Measurements from ENCODE around the gene STAB2.

Gene STAB2

DNA sequence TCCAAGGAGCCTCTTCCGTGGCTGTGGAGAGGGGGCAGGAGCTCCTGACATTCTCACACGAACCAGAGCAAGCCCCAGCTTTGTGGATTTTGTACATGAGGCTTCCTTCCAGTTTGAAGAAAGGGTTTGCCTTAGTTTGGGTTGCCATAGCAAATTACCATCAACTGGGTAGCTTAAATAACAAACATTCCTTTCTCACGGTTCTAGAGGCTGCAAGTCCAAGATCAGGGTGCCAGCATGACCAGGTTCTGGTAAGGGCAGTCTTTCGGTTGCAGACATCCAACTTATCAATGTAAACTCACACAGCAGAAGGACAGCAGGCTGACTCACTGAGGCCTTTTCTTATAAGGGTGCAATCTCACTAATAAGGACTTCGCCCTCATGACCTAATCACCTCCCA, 25.9 kb upstream of the STAB2 start:
- DNase-seq (ENCODE audit: low read depth) = peak; percentile 68
- no peak overlapping the region for H3K4me3 ChIP-seq (ENCODE audit: low read length)
- TF ChIP-seq, protein P1, sequence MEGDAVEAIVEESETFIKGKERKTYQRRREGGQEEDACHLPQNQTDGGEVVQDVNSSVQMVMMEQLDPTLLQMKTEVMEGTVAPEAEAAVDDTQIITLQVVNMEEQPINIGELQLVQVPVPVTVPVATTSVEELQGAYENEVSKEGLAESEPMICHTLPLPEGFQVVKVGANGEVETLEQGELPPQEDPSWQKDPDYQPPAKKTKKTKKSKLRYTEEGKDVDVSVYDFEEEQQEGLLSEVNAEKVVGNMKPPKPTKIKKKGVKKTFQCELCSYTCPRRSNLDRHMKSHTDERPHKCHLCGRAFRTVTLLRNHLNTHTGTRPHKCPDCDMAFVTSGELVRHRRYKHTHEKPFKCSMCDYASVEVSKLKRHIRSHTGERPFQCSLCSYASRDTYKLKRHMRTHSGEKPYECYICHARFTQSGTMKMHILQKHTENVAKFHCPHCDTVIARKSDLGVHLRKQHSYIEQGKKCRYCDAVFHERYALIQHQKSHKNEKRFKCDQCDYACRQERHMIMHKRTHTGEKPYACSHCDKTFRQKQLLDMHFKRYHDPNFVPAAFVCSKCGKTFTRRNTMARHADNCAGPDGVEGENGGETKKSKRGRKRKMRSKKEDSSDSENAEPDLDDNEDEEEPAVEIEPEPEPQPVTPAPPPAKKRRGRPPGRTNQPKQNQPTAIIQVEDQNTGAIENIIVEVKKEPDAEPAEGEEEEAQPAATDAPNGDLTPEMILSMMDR (conservative IDR thresholded peaks at IDR 0.05; ENCODE audit: low read length) = no peak

DNA sequence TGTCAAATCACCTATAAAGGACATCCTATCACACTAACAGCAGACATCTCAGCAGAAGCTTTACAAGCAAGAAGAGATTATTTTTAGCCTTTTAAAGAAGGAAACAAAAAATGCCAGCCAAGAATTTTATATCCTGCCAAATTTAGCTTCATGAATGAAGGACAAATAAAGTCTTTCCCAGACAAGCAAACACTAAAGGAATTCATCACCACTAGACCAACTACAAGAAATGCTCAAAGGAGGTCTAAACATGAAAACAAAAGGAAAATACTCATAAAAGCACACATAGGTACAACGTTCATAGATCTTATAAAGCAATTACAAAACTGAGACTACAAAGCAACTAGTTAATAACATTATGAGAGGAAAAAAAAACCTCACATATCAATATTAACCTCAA, 20.7 kb upstream of the STAB2 start:
- TF ChIP-seq, protein P1 (conservative IDR thresholded peaks at IDR 0.05; ENCODE audit: low read length) = no peak
- no peak overlapping the region for H3K4me3 ChIP-seq (ENCODE audit: low read length)
- no peak for DNase-seq (ENCODE audit: low read depth)

DNA sequence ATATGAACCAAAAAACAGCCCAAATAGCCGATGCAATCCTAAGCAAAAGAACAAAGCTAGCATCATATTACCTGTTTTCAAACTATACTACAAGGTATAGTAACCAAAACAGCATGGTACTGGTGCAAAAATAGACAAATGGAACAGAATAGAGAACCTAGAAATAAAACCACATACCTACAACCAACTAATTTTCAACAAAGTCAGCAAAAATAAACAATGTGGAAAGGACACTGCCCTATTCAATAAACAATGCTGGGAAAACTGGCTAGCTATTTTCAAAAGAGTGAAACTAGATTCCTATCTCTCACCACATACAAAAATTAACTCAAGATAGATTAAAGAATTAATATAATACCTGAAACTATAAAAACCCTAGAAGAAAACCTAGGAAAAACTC, 17.8 kb upstream of the STAB2 start:
- TF ChIP-seq, protein P1 (conservative IDR thresholded peaks at IDR 0.05; ENCODE audit: low read length) = no peak
- H3K4me3 ChIP-seq (ENCODE audit: low read length) = no peak overlapping the region
- no peak for DNase-seq (ENCODE audit: low read depth)

DNA sequence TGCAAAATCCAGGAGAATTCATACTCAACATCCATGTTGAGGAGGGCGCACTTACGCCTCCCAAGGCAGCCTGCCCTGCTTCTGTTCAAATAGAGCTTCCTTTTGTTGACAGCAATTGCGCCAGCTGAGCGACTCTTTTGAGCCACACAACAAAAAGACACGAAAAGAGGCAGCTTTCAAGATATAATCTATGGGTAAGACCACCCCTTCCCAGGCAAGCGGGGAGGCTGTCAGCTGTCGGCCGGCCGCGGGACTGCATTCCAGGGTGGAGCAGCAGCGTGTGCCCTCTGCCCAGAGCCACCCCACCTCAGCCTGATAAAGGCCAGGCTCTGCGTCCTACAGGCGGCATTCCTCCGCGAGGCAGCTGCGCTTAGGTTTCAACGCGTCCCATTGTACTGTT, 15.8 kb upstream of the STAB2 start:
- no peak for DNase-seq (ENCODE audit: low read depth)
- TF ChIP-seq, protein P1 (conservative IDR thresholded peaks at IDR 0.05; ENCODE audit: low read length) = no peak
- H3K4me3 ChIP-seq (ENCODE audit: low read length) = no peak overlapping the region

DNA sequence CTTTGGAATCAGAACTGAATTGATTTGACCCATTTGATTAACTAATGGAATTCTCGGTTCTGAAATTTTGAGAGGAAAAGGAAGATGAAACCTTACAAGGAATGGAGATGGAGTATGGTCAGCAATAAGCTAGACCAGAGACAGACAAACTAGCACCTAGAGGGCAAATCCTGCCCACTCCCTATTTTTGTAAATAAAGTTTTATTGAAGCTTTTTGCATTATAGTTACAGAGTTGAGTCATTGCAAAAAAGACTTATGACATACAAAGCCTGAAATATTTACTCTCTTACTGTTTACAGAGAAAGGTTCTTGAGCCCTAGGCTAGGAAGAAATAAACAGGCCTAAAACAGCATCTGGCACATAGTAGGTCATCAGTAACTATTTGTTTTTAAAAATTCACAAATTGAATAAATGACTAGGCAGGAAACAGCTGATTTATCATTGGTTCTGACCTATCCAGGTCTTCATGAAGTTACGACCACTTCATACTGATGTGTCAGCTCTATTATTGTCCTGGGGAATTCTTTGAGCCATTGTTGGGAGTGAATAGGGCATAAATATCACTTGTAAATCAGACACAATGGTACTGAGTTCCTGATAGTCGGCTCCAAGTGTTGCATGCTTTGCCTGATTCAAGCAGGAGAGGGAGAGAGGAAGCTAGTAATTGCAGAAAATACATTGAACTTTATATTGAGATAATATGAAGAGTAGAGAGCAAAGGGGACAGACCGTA, 14.6 kb upstream of the STAB2 start:
- TF ChIP-seq, protein P1 (conservative IDR thresholded peaks at IDR 0.05; ENCODE audit: low read length) = no peak
- no peak overlapping the region for H3K4me3 ChIP-seq (ENCODE audit: low read length)
- no peak for DNase-seq (ENCODE audit: low read depth)

DNA sequence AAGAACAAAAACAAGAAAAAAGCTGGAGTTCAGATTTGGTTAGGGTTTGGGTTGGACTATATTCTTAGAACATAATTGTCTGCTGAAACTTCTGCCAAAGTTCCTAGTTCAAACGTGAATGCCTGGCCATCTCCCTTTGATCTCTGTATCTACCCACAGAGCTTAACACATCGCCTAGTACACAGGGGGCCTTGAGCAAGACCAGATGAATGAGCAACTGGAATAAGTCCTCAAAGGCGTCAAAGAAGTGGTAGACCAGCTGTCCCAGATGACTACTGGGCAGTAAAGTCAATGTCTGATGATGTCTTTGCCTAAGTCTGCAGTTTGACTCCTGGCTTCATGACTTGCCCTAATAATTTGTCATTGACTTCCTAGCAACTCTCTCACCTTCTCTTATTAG, 13.9 kb upstream of the STAB2 start:
- DNase-seq (ENCODE audit: low read depth) = no peak
- TF ChIP-seq, protein P1 (conservative IDR thresholded peaks at IDR 0.05; ENCODE audit: low read length) = no peak
- H3K4me3 ChIP-seq (ENCODE audit: low read length) = no peak overlapping the region

DNA sequence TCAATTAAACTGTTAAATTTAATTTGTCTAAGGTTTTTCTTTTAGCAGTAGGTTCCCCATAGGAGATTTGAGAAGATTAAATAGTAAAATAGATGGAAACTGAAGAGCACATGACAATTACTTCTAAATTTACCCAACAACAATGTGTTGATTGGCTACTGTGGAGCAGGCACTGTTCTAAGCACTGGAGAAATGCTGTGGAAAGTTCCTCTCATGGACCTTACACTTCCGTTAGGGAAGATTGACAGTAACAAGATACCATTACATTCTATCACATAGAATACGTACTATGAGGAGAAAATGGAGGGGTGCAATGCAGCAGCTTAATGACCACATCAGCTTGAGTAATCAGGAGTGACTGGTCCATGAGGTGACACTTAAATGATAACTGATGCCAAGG, 8.1 kb upstream of the STAB2 start:
- no peak overlapping the region for H3K4me3 ChIP-seq (ENCODE audit: low read length)
- TF ChIP-seq, protein P1 (conservative IDR thresholded peaks at IDR 0.05; ENCODE audit: low read length) = no peak
- no peak for DNase-seq (ENCODE audit: low read depth)
